Parathyroid adenoma (tissue), 2 donors: ENCODE measurements around the gene TAS2R1.

Source experiments
- H2AFZ ChIP-seq: fragments of 300-600 bp; sonication (generic); one replicate; pipeline ENCODE4 v1.7.0; 2017; ENCODE audit warnings: antibody characterized with exemption, mild to moderate bottlenecking
- H3K27ac ChIP-seq: fragments of 300-600 bp; sonication (generic); one replicate; pipeline ENCODE4 v1.7.0; 2017
- H3K27me3 ChIP-seq: fragments of 300-600 bp; sonication (generic); one replicate; pipeline ENCODE4 v1.7.0; 2017; ENCODE audit warnings: low read length; ENCODE audit not compliant: control insufficient read depth, insufficient read depth
- H3K36me3 ChIP-seq: fragments of 300-600 bp; sonication (generic); one replicate; pipeline ENCODE4 v1.7.0; 2017; ENCODE audit warnings: low read length; ENCODE audit not compliant: control insufficient read depth, insufficient read depth
- H3K4me1 ChIP-seq: fragments of 300-600 bp; sonication (generic); one replicate; pipeline ENCODE4 v1.7.0; 2017; ENCODE audit warnings: control low read depth
- H3K4me2 ChIP-seq: fragments of 300-600 bp; sonication (generic); one replicate; pipeline ENCODE4 v1.7.0; 2017; ENCODE audit warnings: low read length
- H3K4me3 ChIP-seq: fragments of 300-600 bp; sonication (generic); one replicate; pipeline ENCODE4 v1.7.0; 2017; ENCODE audit warnings: low read depth, low read length
- H3K79me2 ChIP-seq: fragments of 300-600 bp; sonication (generic); one replicate; pipeline ENCODE4 v1.7.0; 2017; ENCODE audit warnings: control low read depth
- H3K9ac ChIP-seq: fragments of 300-600 bp; sonication (generic); one replicate; pipeline ENCODE4 v1.7.0; 2017; ENCODE audit warnings: mild to moderate bottlenecking
- H3K9me3 ChIP-seq: fragments of 300-600 bp; sonication (generic); one replicate; pipeline ENCODE4 v1.7.0; 2017; ENCODE audit warnings: low read length; ENCODE audit not compliant: control insufficient read depth
- CTCF ChIP-seq: fragments of 300-600 bp; sonication (generic); IDR thresholded peaks from one replicate; pipeline ENCODE4 v1.7.0; 2017; ENCODE audit warnings: antibody characterized with exemption, mild to moderate bottlenecking
- donor health status: primary hyperparathyroidism.

The TAS2R1 gene

GRCh38 chr5:9588254-9588653 is 41.9 kb downstream of the TAS2R1 start:
- H3K9ac ChIP-seq: no peak overlapping the region
- H2AFZ ChIP-seq: no peak overlapping the region
- H3K4me3 ChIP-seq: no peak overlapping the region
- no peaks in the 10 kb centered on the region for H3K36me3 ChIP-seq
- no peaks in the 10 kb centered on the region for H3K9me3 ChIP-seq
- no peaks in the 10 kb centered on the region for H3K79me2 ChIP-seq
- no peak for TF ChIP-seq CTCF
- H3K27ac ChIP-seq: no peak overlapping the region
- no peak overlapping the region for H3K4me2 ChIP-seq
- no peaks in the 10 kb centered on the region for H3K27me3 ChIP-seq
- no peaks in the 10 kb centered on the region for H3K4me1 ChIP-seq

GRCh38 chr5:9587135-9587534 is 43.0 kb downstream of the TAS2R1 start:
- H3K36me3 ChIP-seq: no peaks in the 10 kb centered on the region
- H3K27me3 ChIP-seq: no peaks in the 10 kb centered on the region
- no peak overlapping the region for H3K4me2 ChIP-seq
- no peak overlapping the region for H3K4me3 ChIP-seq
- no peak overlapping the region for H2AFZ ChIP-seq
- H3K4me1 ChIP-seq: no peaks in the 10 kb centered on the region
- H3K27ac ChIP-seq: no peak overlapping the region
- no peaks in the 10 kb centered on the region for H3K9me3 ChIP-seq
- H3K79me2 ChIP-seq: no peaks in the 10 kb centered on the region
- no peak for TF ChIP-seq CTCF
- no peak overlapping the region for H3K9ac ChIP-seq

GRCh38 chr5:9582406-9582805 is 47.7 kb downstream of the TAS2R1 start:
- no peaks in the 10 kb centered on the region for H3K79me2 ChIP-seq
- H3K4me3 ChIP-seq: no peak overlapping the region
- H3K36me3 ChIP-seq: no peaks in the 10 kb centered on the region
- H3K27me3 ChIP-seq: no peaks in the 10 kb centered on the region
- no peak for TF ChIP-seq CTCF
- H2AFZ ChIP-seq: no peak overlapping the region
- no peak overlapping the region for H3K9ac ChIP-seq
- H3K27ac ChIP-seq: no peak overlapping the region
- H3K4me1 ChIP-seq: no peaks in the 10 kb centered on the region
- no peaks in the 10 kb centered on the region for H3K9me3 ChIP-seq
- H3K4me2 ChIP-seq: no peak overlapping the region
